GM19372 (cell line): ENCODE measurements around the gene C12orf76.

Experiments
- ATAC-seq: cut with Tn5 transposase; IDR thresholded peaks from one replicate; pipeline ENCODE4 v1.9.1; 2021; ENCODE audit warnings: mild to moderate bottlenecking, low read depth, moderate library complexity; ENCODE audit not compliant: unreplicated experiment

The C12orf76 gene

DNA sequence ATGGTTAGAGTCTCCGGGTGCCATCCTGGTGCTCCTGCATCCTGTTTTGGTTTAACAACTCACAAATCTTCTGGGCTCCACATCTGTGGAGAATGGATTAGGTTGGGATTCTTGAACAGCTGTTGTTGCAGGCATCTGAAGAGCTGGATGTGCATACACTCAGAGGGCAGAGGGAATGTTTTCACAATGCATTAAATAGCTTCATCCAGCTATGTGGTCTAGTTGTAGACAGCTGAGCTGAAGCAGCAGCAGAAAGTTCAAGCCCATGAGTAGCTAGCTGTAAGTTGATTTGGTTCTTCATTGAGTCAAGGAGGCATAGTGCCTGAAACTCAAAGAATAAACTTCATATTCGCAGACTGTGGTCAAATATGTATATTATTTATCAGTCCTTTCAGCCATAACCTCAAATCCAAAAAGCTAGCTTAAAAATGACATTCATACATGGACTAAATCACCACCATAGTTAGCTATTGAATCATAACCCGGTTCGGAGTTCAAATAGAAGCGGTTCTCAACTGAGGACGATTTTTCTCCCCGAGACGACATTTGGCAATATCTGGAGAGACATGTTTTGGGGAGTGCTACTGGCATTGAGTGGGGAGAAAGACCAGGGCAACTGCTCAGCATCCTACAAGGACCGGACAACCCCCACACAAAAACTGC, 50.0 kb downstream of the C12orf76 start:
- no peak for ATAC-seq

DNA sequence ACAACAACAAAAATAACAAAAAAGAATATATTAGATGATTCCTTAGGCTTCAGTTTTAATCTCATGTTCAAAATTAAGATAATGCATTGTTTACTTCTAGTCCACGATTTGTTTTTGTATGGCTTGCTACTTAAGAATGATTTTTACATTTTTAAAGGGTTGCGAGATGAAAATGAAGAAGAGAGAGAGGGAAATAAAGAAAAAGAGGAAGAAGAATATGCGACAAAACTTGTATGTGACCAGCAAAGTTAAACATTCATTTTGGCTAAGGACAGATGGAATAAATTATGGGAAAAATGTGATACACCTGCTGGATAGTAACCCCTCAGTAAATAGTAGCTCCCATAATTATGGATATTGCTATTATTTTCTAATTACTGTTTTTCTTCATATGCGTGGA, 50.9 kb downstream of the C12orf76 start:
- ATAC-seq: no peak

DNA sequence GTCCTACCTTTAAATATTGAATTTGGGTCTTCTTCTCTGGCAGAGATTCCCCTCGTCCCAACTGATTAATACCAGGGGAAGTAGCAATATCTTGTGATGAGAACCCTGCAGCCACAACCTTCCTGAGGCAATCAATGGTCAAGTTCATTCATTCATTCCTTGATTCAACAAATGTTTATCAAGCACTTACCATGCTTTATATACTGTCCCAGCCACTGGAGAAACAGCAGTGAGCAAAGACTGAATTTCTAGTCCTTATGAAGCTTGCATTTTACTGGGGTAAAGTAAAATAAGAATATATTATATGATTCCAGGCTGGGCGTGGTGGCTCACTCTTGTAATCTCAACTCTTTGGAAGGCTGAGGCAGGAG, 51.9 kb downstream of the C12orf76 start:
- ATAC-seq: no peak

DNA sequence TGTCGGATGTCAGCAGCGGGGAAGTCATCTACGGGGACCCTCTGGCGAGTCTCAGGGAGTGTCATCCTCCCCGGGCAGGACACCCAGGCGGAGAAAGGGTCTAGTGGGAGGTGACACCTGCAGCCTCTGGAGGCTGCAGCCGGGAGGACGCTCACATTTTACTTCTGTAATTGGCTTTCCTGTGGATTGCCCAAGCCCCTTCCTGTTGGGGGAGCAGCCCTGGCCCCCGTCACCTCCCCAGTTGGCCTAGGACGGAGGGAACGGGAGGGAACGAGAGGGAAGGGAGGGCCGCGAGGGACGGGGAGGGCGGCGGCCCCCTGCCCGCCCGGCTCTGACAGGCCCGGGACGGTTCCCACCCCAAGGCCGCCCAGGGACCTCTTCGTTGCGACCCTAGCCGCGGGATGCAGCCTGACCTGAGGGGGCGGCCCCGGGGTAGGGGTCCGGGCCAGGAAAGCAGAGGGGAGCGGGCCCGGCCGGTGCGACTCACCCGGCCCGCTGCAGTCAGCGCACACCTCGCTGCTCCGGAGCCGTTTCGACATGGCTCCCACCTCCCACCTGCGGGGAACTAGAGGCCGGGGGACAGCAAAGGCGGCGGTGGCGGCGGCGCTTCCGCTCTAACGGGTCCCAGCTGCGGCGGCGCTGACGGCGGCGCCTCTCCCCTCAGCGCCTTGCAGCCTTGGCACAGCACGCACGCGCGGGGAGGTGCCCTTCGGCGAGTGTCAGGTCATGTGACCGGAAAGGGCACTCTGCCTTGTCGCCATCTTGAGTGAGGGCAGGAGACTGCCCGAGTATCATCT, 52.4 kb downstream of the C12orf76 start, which contains the start of gene GIT2:
GIT2 (minus strand) TSS at position 683 of the 797 bp plus-strand sequence; CDS start at position 539, 144 bp downstream.
- ATAC-seq: peak; percentile 71

DNA sequence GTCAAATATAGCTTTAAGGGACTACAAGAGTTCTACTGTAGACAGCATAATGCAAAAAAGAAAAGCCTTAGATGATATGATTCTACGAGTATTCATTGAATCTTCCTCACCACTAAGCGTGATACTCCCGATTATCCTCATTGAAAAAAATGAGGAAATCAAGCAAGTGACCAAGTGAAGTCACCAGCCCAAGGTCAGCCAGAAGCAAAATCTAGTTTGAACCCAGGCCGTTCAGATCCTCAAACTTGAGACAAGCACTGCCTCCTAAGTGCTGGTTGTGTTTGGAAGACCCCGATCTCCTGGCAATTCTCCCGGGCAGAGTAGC, 53.0 kb downstream of the C12orf76 start:
- no peak for ATAC-seq

DNA sequence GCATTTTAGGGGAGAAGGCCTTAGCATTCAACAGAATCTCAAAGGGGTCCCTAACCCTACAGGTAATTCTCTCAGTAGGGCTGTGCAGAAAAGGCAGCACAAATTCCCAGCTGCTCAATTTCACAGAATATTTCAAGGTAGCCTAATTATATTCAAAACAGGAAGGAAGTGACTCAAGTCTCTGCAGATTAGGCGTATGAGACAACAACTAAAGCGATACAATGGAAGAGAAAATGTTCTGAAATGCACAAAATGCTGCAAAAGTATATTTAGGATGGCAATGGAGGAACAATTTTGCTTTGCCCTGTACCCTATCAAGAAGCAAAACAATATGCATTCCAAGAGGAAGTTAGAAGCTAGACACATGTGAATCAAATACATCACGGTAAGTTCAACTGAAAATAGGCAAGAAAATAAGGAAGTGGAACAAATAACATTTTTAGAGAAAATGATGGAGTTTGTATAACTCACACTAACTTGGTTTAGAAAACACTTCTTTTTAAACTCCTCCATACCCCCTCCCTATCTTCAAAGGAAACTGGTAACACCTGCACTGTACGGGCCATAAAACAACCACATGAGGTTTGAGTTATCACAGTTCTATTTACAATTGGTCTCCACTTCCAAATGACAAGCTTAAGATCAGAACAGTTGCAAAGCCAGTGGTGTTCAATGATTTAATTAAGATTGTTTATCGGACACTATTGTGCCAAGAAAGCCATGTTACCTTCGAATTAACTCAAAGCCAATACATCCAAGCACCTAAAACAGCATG, 53.7 kb downstream of the C12orf76 start:
- no peak for ATAC-seq

DNA sequence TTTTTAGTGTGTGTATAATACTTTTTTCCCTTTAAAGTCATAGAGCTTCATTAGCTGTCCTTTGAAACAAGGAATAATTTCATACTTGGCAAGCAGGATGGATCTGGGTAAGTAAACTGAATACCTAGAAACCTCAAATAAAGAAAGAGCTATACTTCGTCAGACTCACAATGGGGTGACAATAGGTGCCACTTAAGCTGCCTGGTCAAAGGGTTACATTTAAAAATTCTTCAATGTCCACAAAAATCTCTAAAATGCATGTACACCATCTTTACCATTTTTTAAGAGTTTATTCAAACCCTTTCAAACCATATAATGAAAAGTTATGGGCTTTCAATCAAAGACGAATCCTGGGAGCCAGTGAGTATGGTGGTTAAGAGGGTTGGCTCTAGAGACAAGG, 55.2 kb downstream of the C12orf76 start:
- ATAC-seq: no peak

DNA sequence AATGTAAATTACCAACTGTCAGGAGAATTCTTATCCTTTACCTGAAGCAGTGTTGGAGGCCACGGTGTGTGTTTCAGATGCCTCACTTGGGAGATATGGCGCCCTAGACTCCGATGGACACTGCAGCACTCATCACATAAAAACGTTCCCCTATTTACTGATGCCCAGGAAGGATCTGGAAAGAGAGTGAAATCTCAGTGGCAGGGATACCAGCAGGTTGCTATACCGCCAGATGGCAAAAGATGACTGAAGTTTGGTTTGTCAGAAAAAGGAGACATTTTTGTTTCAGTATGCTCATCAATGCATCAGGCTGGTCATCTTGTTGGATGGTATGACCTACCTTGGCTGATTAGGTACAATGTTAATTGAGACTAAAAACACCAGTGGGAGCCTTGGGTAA, 56.7 kb downstream of the C12orf76 start:
- no peak for ATAC-seq
